DND-41 (cell line): Measurements from ENCODE around the gene SLC18A3.

Experiments used
- EZH2 ChIP-seq: IDR thresholded peaks from 3 replicates; pipeline ENCODE4 v1.6.1; 2012; ENCODE audit warnings: borderline replicate concordance, low read depth, mild to moderate bottlenecking, moderate library complexity, low read length, inconsistent platforms; ENCODE audit not compliant: severe bottlenecking
- TF ChIP-seq, protein P1 (sequence below): IDR thresholded peaks from 2 replicates; pipeline ENCODE4 v1.5.1; 2012; ENCODE audit warnings: borderline replicate concordance, low read length, moderate library complexity, mild to moderate bottlenecking; ENCODE audit not compliant: poor library complexity, severe bottlenecking; ENCODE audit errors: extremely low read depth

DNA sequence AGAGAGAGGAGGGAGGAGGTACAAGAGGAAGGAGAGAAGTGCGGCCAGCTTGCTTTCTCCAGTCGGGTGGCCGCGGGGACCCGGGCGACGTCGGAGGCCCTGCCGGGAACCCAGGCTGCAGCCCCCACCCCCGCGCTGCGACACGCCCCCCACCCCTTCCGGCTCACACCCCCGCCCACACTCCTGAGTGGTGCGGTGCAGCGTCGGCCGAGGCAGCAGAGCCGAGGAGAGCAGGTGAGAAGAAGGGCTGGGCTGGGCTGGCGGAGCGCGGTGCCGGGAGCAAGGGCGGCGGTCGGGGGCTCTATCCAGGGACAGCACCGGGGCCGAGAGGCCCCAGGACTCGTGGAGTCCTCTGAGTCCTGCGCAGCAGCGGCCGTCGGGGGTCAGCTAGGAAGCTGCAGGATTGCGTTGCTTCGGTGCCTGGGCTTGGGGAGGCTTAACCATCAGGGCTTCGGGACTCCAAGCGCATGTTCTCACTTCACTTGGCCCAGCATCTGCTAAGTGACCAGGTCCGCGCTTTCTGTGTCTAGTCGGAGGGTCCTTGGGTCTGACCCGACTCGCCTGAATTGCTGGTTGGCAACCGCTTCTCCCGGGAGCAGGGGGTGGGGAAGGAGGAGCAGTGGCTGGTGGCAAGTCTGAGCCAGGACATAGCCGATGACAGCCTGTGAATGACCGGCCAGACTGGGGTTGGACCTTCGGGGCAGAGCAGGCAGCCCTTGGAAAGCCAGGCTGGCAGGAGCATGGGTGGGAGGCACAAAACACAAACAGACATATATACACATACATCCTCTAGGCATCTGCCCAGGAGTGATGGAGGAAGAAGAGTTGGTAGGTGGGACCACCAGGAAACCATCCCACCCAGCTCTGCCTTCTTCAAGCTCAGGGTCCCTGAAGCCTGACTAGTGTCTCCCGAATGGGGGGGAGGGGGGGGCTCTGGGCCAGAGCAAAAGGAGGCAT lies 4.4 kb downstream of the SLC18A3 start:
- TF ChIP-seq, protein P1, sequence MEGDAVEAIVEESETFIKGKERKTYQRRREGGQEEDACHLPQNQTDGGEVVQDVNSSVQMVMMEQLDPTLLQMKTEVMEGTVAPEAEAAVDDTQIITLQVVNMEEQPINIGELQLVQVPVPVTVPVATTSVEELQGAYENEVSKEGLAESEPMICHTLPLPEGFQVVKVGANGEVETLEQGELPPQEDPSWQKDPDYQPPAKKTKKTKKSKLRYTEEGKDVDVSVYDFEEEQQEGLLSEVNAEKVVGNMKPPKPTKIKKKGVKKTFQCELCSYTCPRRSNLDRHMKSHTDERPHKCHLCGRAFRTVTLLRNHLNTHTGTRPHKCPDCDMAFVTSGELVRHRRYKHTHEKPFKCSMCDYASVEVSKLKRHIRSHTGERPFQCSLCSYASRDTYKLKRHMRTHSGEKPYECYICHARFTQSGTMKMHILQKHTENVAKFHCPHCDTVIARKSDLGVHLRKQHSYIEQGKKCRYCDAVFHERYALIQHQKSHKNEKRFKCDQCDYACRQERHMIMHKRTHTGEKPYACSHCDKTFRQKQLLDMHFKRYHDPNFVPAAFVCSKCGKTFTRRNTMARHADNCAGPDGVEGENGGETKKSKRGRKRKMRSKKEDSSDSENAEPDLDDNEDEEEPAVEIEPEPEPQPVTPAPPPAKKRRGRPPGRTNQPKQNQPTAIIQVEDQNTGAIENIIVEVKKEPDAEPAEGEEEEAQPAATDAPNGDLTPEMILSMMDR, result no peak
- no peak for TF ChIP-seq EZH2
